DOHH2 (cell line): Measurements from ENCODE around the gene CD59.

Source experiments
- H3F3A ChIP-seq: fragments of 200-600 bp; sonication (generic), shearing (Covaris generic); 2 replicates; pipeline ENCODE4 v1.6.0; 2016; ENCODE audit warnings: antibody characterized with exemption, mild to moderate bottlenecking; ENCODE audit not compliant: control insufficient read depth, insufficient read depth
- H3K27ac ChIP-seq: fragments of 200-600 bp; sonication (generic); 2 replicates; pipeline ENCODE4 v1.5.1; 2014; ENCODE audit warnings: low read depth, mild to moderate bottlenecking, low read length, moderate library complexity
- H3K27me3 ChIP-seq: fragments of 200-600 bp; sonication (generic); 2 replicates; pipeline ENCODE4 v1.6.1; 2014; ENCODE audit warnings: mild to moderate bottlenecking, low read length, mixed read lengths; ENCODE audit not compliant: control insufficient read depth
- H3K36me3 ChIP-seq: fragments of 200-600 bp; sonication (generic); 2 replicates; pipeline ENCODE4 v1.6.1; 2014; ENCODE audit warnings: mild to moderate bottlenecking, low read length, moderate library complexity, mixed read lengths; ENCODE audit not compliant: control insufficient read depth
- H3K4me1 ChIP-seq: fragments of 200-600 bp; sonication (generic); 2 replicates; pipeline ENCODE4 v1.6.1; 2014; ENCODE audit warnings: mild to moderate bottlenecking, low read length, mixed read lengths; ENCODE audit not compliant: control insufficient read depth
- H3K4me2 ChIP-seq: fragments of 200-600 bp; sonication (generic); 2 replicates; pipeline ENCODE4 v1.6.0; 2014; ENCODE audit warnings: mild to moderate bottlenecking, low read length, moderate library complexity
- H3K4me3 ChIP-seq: fragments of 200-600 bp; sonication (generic); 2 replicates; pipeline ENCODE4 v1.5.1; 2014; ENCODE audit warnings: mild to moderate bottlenecking, low read length, mixed read lengths
- H3K79me2 ChIP-seq: fragments of 200-600 bp; sonication (generic); 2 replicates; pipeline ENCODE4 v1.6.1; 2014; ENCODE audit warnings: mild to moderate bottlenecking, low read length, mixed read lengths; ENCODE audit not compliant: control insufficient read depth
- H3K9me2 ChIP-seq: fragments of 200-600 bp; sonication (generic); replicated peaks from 2 replicates; pipeline ENCODE4 v1.6.1; 2014; ENCODE audit warnings: mild to moderate bottlenecking, low read length, mixed read lengths; ENCODE audit not compliant: control insufficient read depth
- H3K9me3 ChIP-seq: fragments of 200-600 bp; sonication (generic); 2 replicates; pipeline ENCODE4 v1.6.1; 2014; ENCODE audit warnings: antibody characterized with exemption, low read length, mixed read lengths; ENCODE audit not compliant: control insufficient read depth, insufficient read depth
- H4K20me1 ChIP-seq: fragments of 200-600 bp; sonication (generic); 2 replicates; pipeline ENCODE4 v1.6.0; 2014; ENCODE audit warnings: low read depth, mild to moderate bottlenecking, antibody characterized with exemption, low read length, moderate library complexity; ENCODE audit not compliant: control insufficient read depth, insufficient read depth
- EZH2phosphoT487 ChIP-seq: fragments of 200-600 bp; sonication (generic); IDR thresholded peaks from 2 replicates; pipeline ENCODE4 v1.6.1; 2017; ENCODE audit warnings: borderline replicate concordance, mild to moderate bottlenecking, antibody characterized with exemption, low read length, moderate library complexity, mixed read lengths
- TF ChIP-seq, protein P1 (sequence below): fragments of 200-600 bp; sonication (generic); IDR thresholded peaks from one replicate; pipeline ENCODE4 v1.5.1; 2014; ENCODE audit warnings: antibody characterized with exemption, mild to moderate bottlenecking, low read depth, low read length; ENCODE audit not compliant: poor library complexity, severe bottlenecking

CD59 gene

DNA sequence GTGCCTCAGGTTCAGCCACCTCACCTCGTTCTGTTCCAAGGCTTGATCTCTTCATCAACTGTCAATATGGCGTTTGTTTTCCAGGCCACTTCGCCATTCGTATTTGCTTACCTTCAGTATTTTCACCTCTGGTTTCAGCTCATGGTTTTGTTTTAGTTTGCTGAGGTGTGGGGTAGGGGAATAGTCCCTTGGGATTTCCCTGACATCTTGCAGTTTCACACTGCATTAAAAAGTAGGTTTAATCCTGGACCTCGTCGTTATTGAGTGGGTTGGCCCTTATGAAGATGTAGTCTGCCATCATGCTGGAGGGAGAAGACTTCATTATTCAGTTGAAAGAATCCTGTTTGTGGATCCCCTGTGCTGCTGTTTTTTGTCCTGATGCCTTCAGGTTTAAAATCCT, 81.6 kb downstream of the CD59 start:
- Histone ChIP-seq H3K4me1 (no peaks in the 10 kb centered on the region), H3K27me3 (no peaks in the 10 kb centered on the region), H3K9me2 (no peaks in the 10 kb centered on the region), H4K20me1 (no peaks in the 10 kb centered on the region), H3K4me2 (no peak overlapping the region), H3K4me3 (no peak overlapping the region), H3K79me2 (no peaks in the 10 kb centered on the region), H3K27ac (no peak overlapping the region), H3K9me3 (no peaks in the 10 kb centered on the region), H3F3A (no peaks in the 10 kb centered on the region), H3K36me3 (peaks cover 13% of the 10 kb centered on the region)
- TF ChIP-seq EZH2phosphoT487, result no peak
- TF ChIP-seq, protein P1, sequence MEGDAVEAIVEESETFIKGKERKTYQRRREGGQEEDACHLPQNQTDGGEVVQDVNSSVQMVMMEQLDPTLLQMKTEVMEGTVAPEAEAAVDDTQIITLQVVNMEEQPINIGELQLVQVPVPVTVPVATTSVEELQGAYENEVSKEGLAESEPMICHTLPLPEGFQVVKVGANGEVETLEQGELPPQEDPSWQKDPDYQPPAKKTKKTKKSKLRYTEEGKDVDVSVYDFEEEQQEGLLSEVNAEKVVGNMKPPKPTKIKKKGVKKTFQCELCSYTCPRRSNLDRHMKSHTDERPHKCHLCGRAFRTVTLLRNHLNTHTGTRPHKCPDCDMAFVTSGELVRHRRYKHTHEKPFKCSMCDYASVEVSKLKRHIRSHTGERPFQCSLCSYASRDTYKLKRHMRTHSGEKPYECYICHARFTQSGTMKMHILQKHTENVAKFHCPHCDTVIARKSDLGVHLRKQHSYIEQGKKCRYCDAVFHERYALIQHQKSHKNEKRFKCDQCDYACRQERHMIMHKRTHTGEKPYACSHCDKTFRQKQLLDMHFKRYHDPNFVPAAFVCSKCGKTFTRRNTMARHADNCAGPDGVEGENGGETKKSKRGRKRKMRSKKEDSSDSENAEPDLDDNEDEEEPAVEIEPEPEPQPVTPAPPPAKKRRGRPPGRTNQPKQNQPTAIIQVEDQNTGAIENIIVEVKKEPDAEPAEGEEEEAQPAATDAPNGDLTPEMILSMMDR, result no peak
